ENCODE data around the gene ABHD4. TPM values are rescaled to one million over a fixed set of nuclear protein-coding genes. Genes with fewer than 3 reads are reported as not detected.
"Not testable (repeated sequence)": the region's sequence is repeated elsewhere in the genome, so short reads cannot be mapped to it uniquely, and the experiment has no call there.

ABHD4 gene
- total RNA-seq, 2 donors from 2014 or later: 25.3 to 40.1 TPM

- DNase-seq (ENCODE audit: low spot score) (no peak), ATAC-seq (ENCODE audit: insufficient number of reproducible peaks, low FRiP score, low read depth) (no peak)
- no peaks in the 10 kb centered on the region for H3K9me3 ChIP-seq
- no peaks in the 10 kb centered on the region for H3K4me1 ChIP-seq (ENCODE audit: control insufficient read depth in 1 of 2, low read depth in 2 of 2)
- no peaks in the 10 kb centered on the region for H3K36me3 ChIP-seq
- no peaks in the 10 kb centered on the region for H3K27me3 ChIP-seq (replicated peaks; ENCODE audit: insufficient read depth)
- no peak overlapping the region for H3K4me3 ChIP-seq
- TF ChIP-seq CTCF (IDR thresholded peaks at IDR 0.05): no peak
- no peak overlapping the region for H3K27ac ChIP-seq
Measured at GRCh38 chr14:22634233-22634900, 36.3 kb downstream of the ABHD4 start.

- H3K27ac ChIP-seq; DNase-seq (ENCODE audit: low spot score); H3K36me3 ChIP-seq; H3K27me3 ChIP-seq (replicated peaks; ENCODE audit: insufficient read depth); H3K9me3 ChIP-seq; ATAC-seq (ENCODE audit: insufficient number of reproducible peaks, low FRiP score, low read depth); H3K4me1 ChIP-seq (ENCODE audit: control insufficient read depth in 1 of 2, low read depth in 2 of 2); H3K4me3 ChIP-seq: not testable (repeated sequence)
Measured at GRCh38 chr14:22635980-22636379, 37.9 kb downstream of the ABHD4 start.

GRCh38 chr14:22640192-22640591 lies 42.1 kb downstream of the ABHD4 start:
- Histone ChIP-seq H3K9me3 (no peaks in the 10 kb centered on the region), H3K4me3 (no peak overlapping the region), H3K27me3 (replicated peaks; ENCODE audit: insufficient read depth) (no peaks in the 10 kb centered on the region), H3K4me1 (ENCODE audit: control insufficient read depth in 1 of 2, low read depth in 2 of 2) (no peaks in the 10 kb centered on the region), H3K27ac (no peak overlapping the region), H3K36me3 (no peaks in the 10 kb centered on the region)
- TF ChIP-seq CTCF (IDR thresholded peaks at IDR 0.05): no peak
- DNase-seq (ENCODE audit: low spot score) (no peak), ATAC-seq (ENCODE audit: insufficient number of reproducible peaks, low FRiP score, low read depth) (no peak)

GRCh38 chr14:22641846-22642245 lies 43.7 kb downstream of the ABHD4 start:
- ATAC-seq (ENCODE audit: insufficient number of reproducible peaks, low FRiP score, low read depth) (no peak), DNase-seq (ENCODE audit: low spot score) (no peak)
- no peak for TF ChIP-seq CTCF (IDR thresholded peaks at IDR 0.05)
- H3K27me3 ChIP-seq (replicated peaks; ENCODE audit: insufficient read depth): no peaks in the 10 kb centered on the region
- no peaks in the 10 kb centered on the region for H3K36me3 ChIP-seq
- H3K9me3 ChIP-seq: no peaks in the 10 kb centered on the region
- H3K4me3 ChIP-seq: no peak overlapping the region
- no peaks in the 10 kb centered on the region for H3K4me1 ChIP-seq (ENCODE audit: control insufficient read depth in 1 of 2, low read depth in 2 of 2)
- no peak overlapping the region for H3K27ac ChIP-seq

GRCh38 chr14:22644305-22644635 lies 46.2 kb downstream of the ABHD4 start, which contains the start of gene OR6J1:
TSS of gene OR6J1 (minus strand) at chr14:22644352. CDS start at chr14:22634811, 9,541 bp downstream.
- ATAC-seq (ENCODE audit: insufficient number of reproducible peaks, low FRiP score, low read depth): no peak
- DNase-seq (ENCODE audit: low spot score): no peak
- TF ChIP-seq CTCF (IDR thresholded peaks at IDR 0.05): no peak

More at GRCh38 chr14:22644305-22644635, 46.2 kb downstream of the ABHD4 start, which contains the start of gene OR6J1:
- H3K36me3 ChIP-seq: no peaks in the 10 kb centered on the region
- H3K9me3 ChIP-seq: no peaks in the 10 kb centered on the region
- H3K4me3 ChIP-seq: no peak within 1 kb of the TSS
- H3K4me1 ChIP-seq (ENCODE audit: control insufficient read depth in 1 of 2, low read depth in 2 of 2): no peaks in the 10 kb centered on the region
- no peak within 1 kb of the TSS for H3K27ac ChIP-seq
- H3K27me3 ChIP-seq (replicated peaks; ENCODE audit: insufficient read depth): no peaks in the 10 kb centered on the region
